Upper lobe of right lung (tissue), 1 donor: ENCODE data around the gene KCNJ14. TPM values are rescaled to one million over a fixed set of nuclear protein-coding genes. Genes with fewer than 3 reads are reported as not detected.
A peak's percentile ranks its signal among the peaks of the same experiment; 100 is the strongest.

Experiments used
- ATAC-seq: fragments of 200-7000 bp; cut with Tn5 transposase; one replicate; pipeline ENCODE4 v1.9.1; 2020; ENCODE audit warnings: mild to moderate bottlenecking, moderate library complexity
- DNase-seq: peaks from one replicate; pipeline ENCODE4 v3.0.0-alpha.2; 2020
- H3K27ac ChIP-seq: fragments of 200-600 bp; one replicate; pipeline ENCODE4 v1.8.0; 2022
- H3K27me3 ChIP-seq: fragments of 200-600 bp; one replicate; pipeline ENCODE4 v1.8.0; 2022; ENCODE audit warnings: mild to moderate bottlenecking
- H3K36me3 ChIP-seq: fragments of 200-600 bp; one replicate; pipeline ENCODE4 v1.8.0; 2022
- H3K4me1 ChIP-seq: fragments of 200-600 bp; one replicate; pipeline ENCODE4 v1.8.0; 2022
- H3K4me3 ChIP-seq: fragments of 200-600 bp; one replicate; pipeline ENCODE4 v1.8.0; 2022; ENCODE audit warnings: mild to moderate bottlenecking
- H3K9me3 ChIP-seq: fragments of 200-600 bp; one replicate; pipeline ENCODE4 v1.8.0; 2022
- intact Hi-C: fragments of 100-400 bp; cut with DNase I; formaldehyde crosslinking; loops from one replicate; pipeline ENCODE4 v1.11.0; 2022
- total RNA-seq: library from RNA; stranded (reverse); fragmentation: NEBNext Ultra II Directional; extraction: Animal tissue kit (Norgen Biotek cat#: 25700); gene quantifications from one replicate; pipeline ENCODE4 v1.2.1, GENCODE V29; 2021
- TF ChIP-seq, protein P1 (sequence below): fragments of 200-600 bp; IDR thresholded peaks from one replicate; pipeline ENCODE4 v1.8.0; 2022; ENCODE audit warnings: antibody characterized with exemption
- donor health status: DM: no; HTN: yes; CAD: no; lungs with severe emphysema.

KCNJ14 gene
- total RNA-seq, 1 donor from 2014 or later = 1.1 TPM

GRCh38 chr19:48492925-48493717 lies 37.7 kb downstream of the KCNJ14 start:
- ATAC-seq = peak; percentile 90
- TF ChIP-seq, protein P1, sequence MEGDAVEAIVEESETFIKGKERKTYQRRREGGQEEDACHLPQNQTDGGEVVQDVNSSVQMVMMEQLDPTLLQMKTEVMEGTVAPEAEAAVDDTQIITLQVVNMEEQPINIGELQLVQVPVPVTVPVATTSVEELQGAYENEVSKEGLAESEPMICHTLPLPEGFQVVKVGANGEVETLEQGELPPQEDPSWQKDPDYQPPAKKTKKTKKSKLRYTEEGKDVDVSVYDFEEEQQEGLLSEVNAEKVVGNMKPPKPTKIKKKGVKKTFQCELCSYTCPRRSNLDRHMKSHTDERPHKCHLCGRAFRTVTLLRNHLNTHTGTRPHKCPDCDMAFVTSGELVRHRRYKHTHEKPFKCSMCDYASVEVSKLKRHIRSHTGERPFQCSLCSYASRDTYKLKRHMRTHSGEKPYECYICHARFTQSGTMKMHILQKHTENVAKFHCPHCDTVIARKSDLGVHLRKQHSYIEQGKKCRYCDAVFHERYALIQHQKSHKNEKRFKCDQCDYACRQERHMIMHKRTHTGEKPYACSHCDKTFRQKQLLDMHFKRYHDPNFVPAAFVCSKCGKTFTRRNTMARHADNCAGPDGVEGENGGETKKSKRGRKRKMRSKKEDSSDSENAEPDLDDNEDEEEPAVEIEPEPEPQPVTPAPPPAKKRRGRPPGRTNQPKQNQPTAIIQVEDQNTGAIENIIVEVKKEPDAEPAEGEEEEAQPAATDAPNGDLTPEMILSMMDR = no peak
- peaks cover 21% of the 10 kb centered on the region for H3K4me1 ChIP-seq

GRCh38 chr19:48493718-48494401 lies 38.5 kb downstream of the KCNJ14 start:
- no peaks in the 10 kb centered on the region for H3K9me3 ChIP-seq
- H3K4me1 ChIP-seq = peaks cover 23% of the 10 kb centered on the region
- intact Hi-C loops = loop anchor here (10.0 kb wide), 1 partner anchor 91 kb away; no protein-coding TSS in a partner anchor
- peak; percentile 1 for ATAC-seq
- TF ChIP-seq, protein P1 = no peak
- H3K36me3 ChIP-seq = no peaks in the 10 kb centered on the region
- no peak for DNase-seq
- peak overlapping the region; percentile 65 for H3K27ac ChIP-seq
- peaks cover 14% of the 10 kb centered on the region for H3K27me3 ChIP-seq
- H3K4me3 ChIP-seq = peak overlapping the region; percentile 53

More at GRCh38 chr19:48492925-48493717, 37.7 kb downstream of the KCNJ14 start:
- peak; percentile 98 for DNase-seq
- intact Hi-C loops = loop anchor here (10.0 kb wide), 1 partner anchor 92 kb away; no protein-coding TSS in a partner anchor
- H3K27ac ChIP-seq = peak overlapping the region; percentile 65
- peak overlapping the region; percentile 53 for H3K4me3 ChIP-seq
- H3K36me3 ChIP-seq = no peaks in the 10 kb centered on the region
- peaks cover 11% of the 10 kb centered on the region for H3K27me3 ChIP-seq
- no peaks in the 10 kb centered on the region for H3K9me3 ChIP-seq

DNA sequence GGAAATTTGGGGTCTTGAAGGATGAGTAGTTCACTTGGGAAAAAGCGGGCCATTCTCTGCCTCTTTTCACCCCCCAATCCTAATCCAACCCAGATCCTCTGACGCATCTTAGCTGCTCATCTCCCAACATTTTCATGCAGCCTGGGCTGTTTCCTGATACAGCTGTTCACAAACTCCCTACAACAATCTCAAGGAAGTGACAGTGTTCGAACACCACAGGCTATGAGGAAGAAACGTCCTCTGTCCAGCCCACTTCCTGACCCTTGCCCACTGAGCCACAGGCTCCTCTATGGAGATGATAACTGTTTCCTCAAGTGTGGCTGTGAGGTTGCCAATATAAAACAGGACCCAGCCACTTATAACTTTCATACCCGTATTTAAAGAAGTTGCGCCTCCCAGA lies 40.0 kb downstream of the KCNJ14 start:
- H3K9me3 ChIP-seq = no peaks in the 10 kb centered on the region
- DNase-seq (no peak), ATAC-seq (no peak)
- peaks cover 21% of the 10 kb centered on the region for H3K27me3 ChIP-seq
- H3K4me3 ChIP-seq = no peak overlapping the region
- H3K27ac ChIP-seq = no peak overlapping the region
- intact Hi-C loops = loop anchor here (10.0 kb wide), 1 partner anchor 89 kb away; no protein-coding TSS in a partner anchor
- H3K36me3 ChIP-seq = no peaks in the 10 kb centered on the region
- TF ChIP-seq, protein P1 = no peak
- peaks cover 23% of the 10 kb centered on the region for H3K4me1 ChIP-seq

GRCh38 chr19:48496959-48497727 lies 41.8 kb downstream of the KCNJ14 start:
- Histone ChIP-seq H3K4me3 (no peak overlapping the region), H3K4me1 (peaks cover 14% of the 10 kb centered on the region), H3K36me3 (no peaks in the 10 kb centered on the region), H3K9me3 (no peaks in the 10 kb centered on the region), H3K27me3 (peaks cover 32% of the 10 kb centered on the region), H3K27ac (no peak overlapping the region)
- TF ChIP-seq, protein P1 = no peak
- DNase-seq (no peak), ATAC-seq (no peak)
- intact Hi-C loops = loop anchor here (10.0 kb wide), 1 partner anchor 88 kb away; no protein-coding TSS in a partner anchor
